Measurements from ENCODE around the gene SP6.

The SP6 gene

GRCh38 chr17:47838636-47839035 is 12.3 kb downstream of the SP6 start:
- H3K4me3 ChIP-seq (ENCODE audit: low read depth, low read length) = no peak overlapping the region
- POLR2A ChIA-PET = interaction anchor here (0.5 kb wide), 1 partner anchor 25 kb away, joined by 4 read pairs; no protein-coding TSS in a partner anchor
- DNase-seq (ENCODE audit: low read depth, low spot score) = no peak
- CTCF ChIA-PET = interaction anchor here (1.4 to 32.3 kb wide), 4 partner anchors 13 to 179 kb away, joined by 3 to 1547 read pairs (median 161); partner anchors contain the start of genes SP2 and SP6
- TF ChIP-seq CTCF (IDR thresholded peaks at IDR 0.05; ENCODE audit: insufficient read depth, low read length, missing control alignments) = no peak

- ChIA-PET POLR2A (interaction anchor here (1.0 kb wide), 1 partner anchor 58 kb away, joined by 3 read pairs; the partner anchor contains the start of gene SP2), CTCF (interaction anchor here (0.9 to 32.3 kb wide), 6 partner anchors 9 to 133 kb away, joined by 3 to 1547 read pairs (median 5); partner anchors contain the start of genes SP2 and SP6)
- no peak for TF ChIP-seq CTCF (IDR thresholded peaks at IDR 0.05; ENCODE audit: insufficient read depth, low read length, missing control alignments)
- H3K4me3 ChIP-seq (ENCODE audit: low read depth, low read length) = no peak overlapping the region
- no peak for DNase-seq (ENCODE audit: low read depth, low spot score)
These were observed 13.4 kb downstream of the SP6 start for GRCh38 chr17:47837401-47838039.

GRCh38 chr17:47836601-47837000 is 14.4 kb downstream of the SP6 start:
- TF ChIP-seq CTCF (IDR thresholded peaks at IDR 0.05; ENCODE audit: insufficient read depth, low read length, missing control alignments) = no peak
- H3K4me3 ChIP-seq (ENCODE audit: low read depth, low read length) = no peak overlapping the region
- POLR2A ChIA-PET = no interaction called here
- DNase-seq (ENCODE audit: low read depth, low spot score) = no peak
- CTCF ChIA-PET = interaction anchor here (1.2 to 32.3 kb wide), 6 partner anchors 10 to 113 kb away, joined by 3 to 1547 read pairs (median 6); partner anchors contain the start of gene SP2

GRCh38 chr17:47834756-47835155 is 16.2 kb downstream of the SP6 start:
- TF ChIP-seq CTCF (IDR thresholded peaks at IDR 0.05; ENCODE audit: insufficient read depth, low read length, missing control alignments) = no peak
- no peak overlapping the region for H3K4me3 ChIP-seq (ENCODE audit: low read depth, low read length)
- ChIA-PET POLR2A (no interaction called here), CTCF (interaction anchor here (0.9 to 32.3 kb wide), 3 partner anchors 10 to 52 kb away, joined by 3 to 1547 read pairs (median 3); partner anchors contain the start of gene SP2)
- DNase-seq (ENCODE audit: low read depth, low spot score) = no peak

- CTCF ChIA-PET = interaction anchor here (1.6 to 2.8 kb wide), 7 partner anchors 10 to 115 kb away, joined by 3 to 34 read pairs (median 8); partner anchors contain the start of genes OSBPL7 and SCRN2
- no peak for DNase-seq (ENCODE audit: low read depth, low spot score)
- H3K4me3 ChIP-seq (ENCODE audit: low read depth, low read length) = peak overlapping the region; percentile 64
- POLR2A ChIA-PET = interaction anchor here (0.6 to 1.7 kb wide), 11 partner anchors 9 to 208 kb away, joined by 3 to 15 read pairs (median 4); partner anchors contain the start of genes OSBPL7 and SCRN2
- no peak for TF ChIP-seq CTCF (IDR thresholded peaks at IDR 0.05; ENCODE audit: insufficient read depth, low read length, missing control alignments)
These were observed 19.0 kb downstream of the SP6 start for GRCh38 chr17:47831934-47832327.
